Liver (tissue), 9 donors: ENCODE data around the gene TCF7L1. TPM values are rescaled to one million over a fixed set of nuclear protein-coding genes. Genes with fewer than 3 reads are reported as not detected.

Source experiments
- DNase-seq: peaks from one replicate; pipeline ENCODE4 v3.0.0-alpha.2; 2017; ENCODE audit warnings: low spot score
- H3K27ac ChIP-seq, 2 donors: one replicate each; pipeline ENCODE4 v1.7.0; 2013; ENCODE audit warnings: inconsistent platforms in 2 of 2, low read length in 2 of 2, control low read depth in 1 of 2, low read depth in 1 of 2, mild to moderate bottlenecking in 1 of 2
- H3K27me3 ChIP-seq, 4 donors: one replicate each; pipeline versions ENCODE4 v1.6.1 to v1.7.0; 2013; ENCODE audit warnings: low read length in 3 of 4, inconsistent platforms in 1 of 4, mild to moderate bottlenecking in 1 of 4, moderate library complexity in 1 of 4; ENCODE audit not compliant: control insufficient read depth in 4 of 4, insufficient read depth in 4 of 4
- H3K36me3 ChIP-seq, 4 donors: one replicate each; pipeline versions ENCODE4 v1.6.1 to v1.7.0; 2013; ENCODE audit warnings: low read length in 3 of 4, mild to moderate bottlenecking in 3 of 4, low read depth in 1 of 4, moderate library complexity in 1 of 4; ENCODE audit not compliant: control insufficient read depth in 4 of 4, insufficient read depth in 3 of 4
- H3K4me1 ChIP-seq, 4 donors: one replicate each; pipeline versions ENCODE4 v1.6.1 to v1.7.0; 2013; ENCODE audit warnings: low read length in 3 of 4, mild to moderate bottlenecking in 3 of 4, moderate library complexity in 1 of 4; ENCODE audit not compliant: control insufficient read depth in 4 of 4, insufficient read depth in 4 of 4
- H3K4me3 ChIP-seq, 3 donors: one replicate each; pipeline versions ENCODE4 v1.6.1 to v1.7.0; 2013; ENCODE audit warnings: low read length in 3 of 3, control low read depth in 1 of 3, low read depth in 1 of 3, mild to moderate bottlenecking in 1 of 3
- H3K9ac ChIP-seq, 2 donors: one replicate each; pipeline ENCODE4 v1.7.0; 2013; ENCODE audit warnings: low read length in 2 of 2, mild to moderate bottlenecking in 2 of 2, moderate library complexity in 2 of 2, control low read depth in 1 of 2, low read depth in 1 of 2
- H3K9me3 ChIP-seq, 4 donors: one replicate each; pipeline versions ENCODE4 v1.6.1 to v1.7.0; 2013; ENCODE audit warnings: low read length in 3 of 4; ENCODE audit not compliant: control insufficient read depth in 4 of 4
- EGR1 ChIP-seq, 2 donors: IDR thresholded peaks; 2 replicates each; pipeline ENCODE4 v1.6.1; 2016 to 2018; ENCODE audit warnings: antibody characterized with exemption in 2 of 2, low read depth in 2 of 2
- FOXA1 ChIP-seq: IDR thresholded peaks from 2 replicates; pipeline ENCODE4 v1.6.1; 2016; ENCODE audit warnings: antibody characterized with exemption
- FOXA2 ChIP-seq: IDR thresholded peaks from 2 replicates; pipeline ENCODE4 v1.6.1; 2016; ENCODE audit warnings: antibody characterized with exemption
- GABPA ChIP-seq, 2 donors: IDR thresholded peaks in 1 of 2; conservative IDR thresholded peaks in 1 of 2; 2 replicates each; pipeline ENCODE4 v1.6.1; 2016; ENCODE audit warnings: antibody characterized with exemption in 2 of 2, mild to moderate bottlenecking in 1 of 2, moderate library complexity in 1 of 2
- HNF4A ChIP-seq, 2 donors: conservative IDR thresholded peaks; 2 replicates each; pipeline ENCODE4 v1.6.1; 2016; ENCODE audit warnings: antibody characterized with exemption in 2 of 2, mild to moderate bottlenecking in 2 of 2
- HNF4G ChIP-seq: IDR thresholded peaks from 2 replicates; pipeline ENCODE4 v1.6.1; 2016; ENCODE audit warnings: antibody characterized with exemption
- JUND ChIP-seq, 2 donors: IDR thresholded peaks; 2 replicates each; pipeline ENCODE4 v1.6.1; 2016; ENCODE audit warnings: antibody characterized with exemption in 2 of 2
- NR2F2 ChIP-seq: IDR thresholded peaks from 2 replicates; pipeline ENCODE4 v1.6.1; 2016; ENCODE audit warnings: antibody characterized with exemption
- RAD21 ChIP-seq, 2 donors: IDR thresholded peaks; 2 replicates each; pipeline ENCODE4 v1.6.1; 2016; ENCODE audit warnings: antibody characterized with exemption in 2 of 2, mild to moderate bottlenecking in 2 of 2
- REST ChIP-seq: IDR thresholded peaks from 2 replicates; pipeline ENCODE4 v1.6.1; 2016; ENCODE audit warnings: antibody characterized with exemption, mild to moderate bottlenecking
- RXRA ChIP-seq, 2 donors: IDR thresholded peaks; 2 replicates each; pipeline ENCODE4 v1.6.1; 2017 to 2018; ENCODE audit warnings: antibody characterized with exemption in 2 of 2, mild to moderate bottlenecking in 1 of 2
- SP1 ChIP-seq: IDR thresholded peaks from 2 replicates; pipeline ENCODE4 v1.6.1; 2018; ENCODE audit warnings: antibody characterized with exemption, mild to moderate bottlenecking
- YY1 ChIP-seq: IDR thresholded peaks from 2 replicates; pipeline ENCODE4 v1.6.1; 2016; ENCODE audit warnings: antibody characterized with exemption, mild to moderate bottlenecking
- WGBS: extraction: QIAGEN DNeasy Blood & Tissue Kit; methylation state at CpG from one replicate; pipeline ENCODE4 v1.1.7; 2013; 5-methylcytosine and 5-hydroxymethylcytosine counted together
- polyA plus RNA-seq, 2 donors: library from polyadenylated mRNA; stranded (reverse) in 1 of 2; unstranded in 1 of 2; fragments of 200-250 nt in 1 of 2; fragments of >200 nt in 1 of 2; fragmentation: Nextera tagmentation in 1 of 2; extraction: Ambion mirVana in 1 of 2; gene quantifications; one replicate each; pipeline versions ENCODE4 v1.2.1 to v1.2.3, GENCODE V29; 2013 to 2015
- total RNA-seq, 2 donors: library from RNA; depleted of rRNA; stranded (reverse); fragments of >200 nt; gene quantifications; one replicate each; pipeline ENCODE4 v1.2.3, GENCODE V29; 2014
- TF ChIP-seq, protein P1 (sequence below): IDR thresholded peaks from 2 replicates; pipeline ENCODE4 v1.6.1; 2016; ENCODE audit warnings: antibody characterized with exemption
- TF ChIP-seq, protein P2 (sequence below): IDR thresholded peaks from 2 replicates; pipeline ENCODE4 v1.6.1; 2016; ENCODE audit warnings: antibody characterized with exemption
- TF ChIP-seq, protein P3 (sequence below): IDR thresholded peaks from 2 replicates; pipeline ENCODE4 v1.6.1; 2016; ENCODE audit warnings: antibody characterized with exemption
- donor health status: healthy.
- donor health status: healthy.
- donor health status: healthy.
- donor health status: healthy.
- donor health status: healthy.

TCF7L1 gene
- total and polyA plus RNA-seq, 4 donors, result 1.6 to 6.0 (median 4.8) TPM

- Histone ChIP-seq H3K36me3 (no peaks in the 10 kb centered on the region), H3K27me3 (no peaks in the 10 kb centered on the region), H3K4me3 (no peak overlapping the region), H3K9ac (no peak overlapping the region), H3K27ac (no peak overlapping the region), H3K4me1 (peaks cover 0 to 9% (median 2%) of the 10 kb centered on the region in 4 donors), H3K9me3 (no peaks in the 10 kb centered on the region)
- DNase-seq, result no peak
- 91% methylated on average over 11 of the region's 11 CpGs for whole genome bisulfite sequencing
- TF ChIP-seq, protein P1, sequence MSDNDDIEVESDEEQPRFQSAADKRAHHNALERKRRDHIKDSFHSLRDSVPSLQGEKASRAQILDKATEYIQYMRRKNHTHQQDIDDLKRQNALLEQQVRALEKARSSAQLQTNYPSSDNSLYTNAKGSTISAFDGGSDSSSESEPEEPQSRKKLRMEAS, result no peak
- TF ChIP-seq HNF4G (no peak), SP1 (no peak), RAD21 (IDR thresholded peaks at IDR 0.05) (no peak), GABPA (IDR thresholded peaks at IDR 0.05 in 1 of 2, conservative IDR thresholded peaks at IDR 0.05 in 1 of 2) (no peak), REST (no peak), HNF4A (conservative IDR thresholded peaks at IDR 0.05) (no peak), FOXA2 (no peak), FOXA1 (no peak), NR2F2 (no peak), RXRA (IDR thresholded peaks at IDR 0.05) (no peak), JUND (IDR thresholded peaks at IDR 0.05) (no peak)
- TF ChIP-seq, protein P2, sequence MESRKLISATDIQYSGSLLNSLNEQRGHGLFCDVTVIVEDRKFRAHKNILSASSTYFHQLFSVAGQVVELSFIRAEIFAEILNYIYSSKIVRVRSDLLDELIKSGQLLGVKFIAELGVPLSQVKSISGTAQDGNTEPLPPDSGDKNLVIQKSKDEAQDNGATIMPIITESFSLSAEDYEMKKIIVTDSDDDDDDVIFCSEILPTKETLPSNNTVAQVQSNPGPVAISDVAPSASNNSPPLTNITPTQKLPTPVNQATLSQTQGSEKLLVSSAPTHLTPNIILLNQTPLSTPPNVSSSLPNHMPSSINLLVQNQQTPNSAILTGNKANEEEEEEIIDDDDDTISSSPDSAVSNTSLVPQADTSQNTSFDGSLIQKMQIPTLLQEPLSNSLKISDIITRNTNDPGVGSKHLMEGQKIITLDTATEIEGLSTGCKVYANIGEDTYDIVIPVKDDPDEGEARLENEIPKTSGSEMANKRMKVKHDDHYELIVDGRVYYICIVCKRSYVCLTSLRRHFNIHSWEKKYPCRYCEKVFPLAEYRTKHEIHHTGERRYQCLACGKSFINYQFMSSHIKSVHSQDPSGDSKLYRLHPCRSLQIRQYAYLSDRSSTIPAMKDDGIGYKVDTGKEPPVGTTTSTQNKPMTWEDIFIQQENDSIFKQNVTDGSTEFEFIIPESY, result no peak
- TF ChIP-seq, protein P3, sequence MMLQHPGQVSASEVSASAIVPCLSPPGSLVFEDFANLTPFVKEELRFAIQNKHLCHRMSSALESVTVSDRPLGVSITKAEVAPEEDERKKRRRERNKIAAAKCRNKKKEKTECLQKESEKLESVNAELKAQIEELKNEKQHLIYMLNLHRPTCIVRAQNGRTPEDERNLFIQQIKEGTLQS, result no peak
Measured at GRCh38 chr2:85259101-85259590, 126.0 kb downstream of the TCF7L1 start.

DNA sequence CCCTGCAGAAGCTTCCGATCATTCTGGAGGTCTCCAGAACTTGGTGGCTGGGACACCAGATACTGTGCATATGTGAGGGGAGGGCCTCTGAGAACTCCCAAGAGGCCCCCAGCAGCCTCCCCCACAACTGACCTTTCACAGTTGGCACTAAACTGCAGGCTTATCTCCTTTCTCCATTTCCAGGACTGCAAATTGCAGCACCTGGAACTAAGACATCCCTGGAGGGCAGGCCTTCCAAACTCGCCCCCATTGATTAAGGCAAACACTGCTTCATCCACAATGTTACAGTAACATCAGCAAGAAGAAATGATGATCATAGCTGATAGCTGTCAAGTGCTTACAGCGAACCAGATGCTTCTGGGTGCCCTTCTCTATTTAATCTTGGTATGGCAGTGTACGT is 126.7 kb downstream of the TCF7L1 start:
- Histone ChIP-seq H3K9ac (no peak overlapping the region), H3K9me3 (no peaks in the 10 kb centered on the region), H3K27me3 (no peaks in the 10 kb centered on the region), H3K36me3 (no peaks in the 10 kb centered on the region), H3K4me1 (peaks cover 0 to 9% (median 2%) of the 10 kb centered on the region in 4 donors), H3K4me3 (no peak overlapping the region), H3K27ac (no peak overlapping the region)
- 83% methylated on average over 4 of the region's 4 CpGs for WGBS
- no peak for DNase-seq
- TF ChIP-seq, protein P1, result no peak
- TF ChIP-seq SP1 (no peak), REST (no peak), NR2F2 (no peak), GABPA (IDR thresholded peaks at IDR 0.05 in 1 of 2, conservative IDR thresholded peaks at IDR 0.05 in 1 of 2) (no peak), YY1 (no peak), RAD21 (IDR thresholded peaks at IDR 0.05) (no peak), HNF4G (no peak), FOXA2 (no peak), FOXA1 (no peak), HNF4A (conservative IDR thresholded peaks at IDR 0.05) (no peak), EGR1 (IDR thresholded peaks at IDR 0.05; ENCODE audit: low read depth in 2 of 2) (no peak), RXRA (IDR thresholded peaks at IDR 0.05) (no peak)
- TF ChIP-seq, protein P2, result no peak
- TF ChIP-seq, protein P3, result no peak
